B cell (primary cell): ENCODE measurements around the gene OR2M3. TPM values are rescaled to one million over a fixed set of nuclear protein-coding genes. Genes with fewer than 3 reads are reported as not detected.

Experiments used
- ATAC-seq: fragments of 200-7000 bp; cut with Tn5 transposase; one replicate; pipeline ENCODE4 v1.10.0; 2021; ENCODE audit warnings: low read depth, mild to moderate bottlenecking, moderate number of reproducible peaks, moderate library complexity
- CTCF ChIA-PET: fragments of 350-600 bp; sonication (Branson Sonifier 250); formaldehyde crosslinking; loops from one replicate; lab custom pipeline; 2021; ENCODE audit warnings: antibody characterized with exemption, inconsistent platforms; lab: Charles Lee
- POLR2A ChIA-PET: fragments of 350-600 bp; sonication (Branson Sonifier 250); formaldehyde crosslinking; loops from one replicate; lab custom pipeline; 2021; ENCODE audit warnings: antibody characterized with exemption; lab: Charles Lee
- DNase-seq: peaks from one replicate; pipeline ENCODE4 v3.0.0; 2013
- H2AFZ ChIP-seq: 2 replicates; pipeline ENCODE4 v1.6.1; 2012; ENCODE audit warnings: mild to moderate bottlenecking, low read depth, low read length; ENCODE audit not compliant: insufficient read depth, poor library complexity, severe bottlenecking
- H3K27ac ChIP-seq, 2 donors: 1 replicate in 1 of 2; 2 replicates in 1 of 2; pipeline ENCODE4 v1.5.1; 2012 to 2013; ENCODE audit warnings: low read length in 2 of 2, mild to moderate bottlenecking in 2 of 2, moderate library complexity in 1 of 2
- H3K27me3 ChIP-seq, 4 experiments: fragments of 200-600 bp in 1 of 4; sonication (generic) in 1 of 4; replicated peaks in 1 of 4; 1 replicate in 2 of 4; 2 replicates in 2 of 4; pipeline versions ENCODE4 v1.6.1 to v1.7.0; 2013 to 2016; ENCODE audit warnings: low read length in 3 of 4, mild to moderate bottlenecking in 2 of 4, mixed read lengths in 1 of 4, moderate library complexity in 1 of 4; ENCODE audit not compliant: insufficient read depth in 4 of 4, control insufficient read depth in 3 of 4; ENCODE audit errors: control extremely low read depth in 1 of 4
- H3K36me3 ChIP-seq, 2 experiments: replicated peaks in 1 of 2; 1 replicate in 1 of 2; 2 replicates in 1 of 2; pipeline versions ENCODE4 v1.6.1 to v1.7.1; 2013; ENCODE audit warnings: low read length in 1 of 2; ENCODE audit not compliant: insufficient read depth in 2 of 2, control insufficient read depth in 1 of 2; ENCODE audit errors: control extremely low read depth in 1 of 2, extremely low read depth in 1 of 2
- H3K4me1 ChIP-seq, 2 donors: fragments of 200-600 bp in 1 of 2; sonication (generic) in 1 of 2; 1 replicate in 1 of 2; 2 replicates in 1 of 2; pipeline versions ENCODE4 v1.5.1 to v1.6.1; 2013 to 2017; ENCODE audit warnings: low read length in 2 of 2; ENCODE audit not compliant: control insufficient read depth in 2 of 2, insufficient read depth in 2 of 2
- H3K4me2 ChIP-seq: replicated peaks from 2 replicates; pipeline ENCODE3; 2012; ENCODE audit warnings: mild to moderate bottlenecking, low read depth, low read length; ENCODE audit not compliant: poor library complexity, severe bottlenecking
- H3K4me3 ChIP-seq, 5 experiments: fragments of 200-600 bp in 1 of 5; sonication (generic) in 1 of 5; 1 replicate in 3 of 5; 2 replicates in 2 of 5; pipeline versions ENCODE4 v1.5.1 to v1.7.0; 2011 to 2016; ENCODE audit warnings: low read length in 4 of 5, mild to moderate bottlenecking in 4 of 5, low read depth in 2 of 5, control low read depth in 1 of 5, moderate library complexity in 1 of 5; ENCODE audit not compliant: insufficient read depth in 1 of 5; ENCODE audit errors: control extremely low read depth in 1 of 5, extremely low read depth in 1 of 5
- H3K79me2 ChIP-seq: fragments of 200-600 bp; sonication (generic); one replicate; pipeline ENCODE4 v1.6.0; 2016; ENCODE audit warnings: low read length; ENCODE audit not compliant: control insufficient read depth, insufficient read depth
- H3K9ac ChIP-seq: fragments of 200-600 bp; sonication (generic); 2 replicates; pipeline ENCODE4 v1.6.1; 2017; ENCODE audit warnings: mild to moderate bottlenecking, low read length, moderate library complexity
- H3K9me3 ChIP-seq, 3 donors: one replicate each; pipeline versions ENCODE4 v1.6.1 to v1.7.1; 2013; ENCODE audit warnings: low read length in 2 of 3; ENCODE audit not compliant: control insufficient read depth in 2 of 3, insufficient read depth in 1 of 3; ENCODE audit errors: control extremely low read depth in 1 of 3
- H4K20me1 ChIP-seq: 2 replicates; pipeline ENCODE4 v1.6.0; 2012; ENCODE audit warnings: mild to moderate bottlenecking, low read length; ENCODE audit not compliant: insufficient read depth, control insufficient read depth, poor library complexity, severe bottlenecking
- H3K27ac Mint-ChIP-seq: one replicate; pipeline ENCODE4 v1.8.0; 2021; ENCODE audit warnings: mixed read lengths
- H3K27me3 Mint-ChIP-seq: one replicate; pipeline ENCODE4 v1.8.0; 2021; ENCODE audit warnings: mixed read lengths
- H3K4me1 Mint-ChIP-seq: one replicate; pipeline ENCODE4 v1.8.0; 2021; ENCODE audit warnings: mixed read lengths
- H3K4me3 Mint-ChIP-seq: one replicate; pipeline ENCODE4 v1.8.0; 2021; ENCODE audit warnings: mixed read lengths
- H3K9me3 Mint-ChIP-seq: one replicate; pipeline ENCODE4 v1.8.0; 2022; ENCODE audit warnings: mixed read lengths; ENCODE audit not compliant: insufficient read depth
- CTCF ChIP-seq: fragments of 200-600 bp; IDR thresholded peaks from one replicate; pipeline ENCODE4 v1.8.0; 2022; ENCODE audit warnings: antibody characterized with exemption, mild to moderate bottlenecking
- EZH2 ChIP-seq: IDR thresholded peaks from 2 replicates; pipeline ENCODE4 v1.6.1; 2012; ENCODE audit warnings: borderline replicate concordance, low read depth, mild to moderate bottlenecking, moderate library complexity, low read length; ENCODE audit not compliant: insufficient read depth, poor library complexity, severe bottlenecking
- WGBS: methylation state at CpG from one replicate; pipeline ENCODE4 v1.1.5; 2013; ENCODE audit warnings: missing lambda C conversion rate; ENCODE audit not compliant: insufficient coverage; 5-methylcytosine and 5-hydroxymethylcytosine counted together
- intact Hi-C: fragments of 100-400 bp; cut with micrococcal nuclease; formaldehyde crosslinking; loops from one replicate; pipeline ENCODE4 v1.10.0; 2022
- polyA plus RNA-seq: library from polyadenylated mRNA; depleted of rRNA; stranded (reverse); fragments of >200 nt; gene quantifications from 2 replicates; pipeline ENCODE4 v1.2.3, GENCODE V29; 2012
- total RNA-seq, 2 donors: library from RNA; stranded (reverse); fragments of 120-200 nt in 1 of 2; gene quantifications; 1 replicate in 1 of 2; 2 replicates in 1 of 2; pipeline versions ENCODE4 v1.2.3 to v1.2.4, GENCODE V29; 2013 to 2022

The OR2M3 gene
- total and polyA plus RNA-seq, 2 donors (not counting 1 experiment from before 2014, with no cell fraction given): not detected

- no peaks in the 10 kb centered on the region for H3K27me3 Mint-ChIP-seq
- peaks cover 0 to 8% of the 10 kb centered on the region in 2 donors for H3K4me1 ChIP-seq
Measured at GRCh38 chr1:248155927-248156326, 41.1 kb upstream of the OR2M3 start.

DNA sequence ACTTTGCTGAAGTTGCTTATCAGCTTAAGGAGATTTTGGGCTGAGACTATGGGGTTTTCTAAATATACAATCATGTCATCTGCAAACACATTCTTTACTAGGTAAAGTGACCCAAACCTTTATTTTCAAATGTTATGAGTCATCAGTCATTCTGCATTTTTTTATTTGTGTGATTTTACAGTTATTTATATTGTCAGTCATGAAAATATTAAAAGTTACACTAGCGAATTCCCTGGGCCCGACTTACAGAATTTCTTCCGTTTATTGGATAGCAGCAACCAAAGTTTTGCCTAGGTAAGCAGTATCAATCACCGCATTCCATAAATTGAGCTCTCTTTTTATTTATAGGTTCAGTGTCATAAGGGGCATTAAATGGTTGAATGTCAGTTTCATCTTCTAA lies 38.3 kb upstream of the OR2M3 start:
- intact Hi-C loops: no loop called here
- no peaks in the 10 kb centered on the region for H3K9me3 Mint-ChIP-seq
- no peak for TF ChIP-seq CTCF
- no peak for TF ChIP-seq EZH2
- H3K4me3 Mint-ChIP-seq: no peak overlapping the region
- Histone ChIP-seq H3K4me1 (no peaks in the 10 kb centered on the region), H3K27ac (no peak overlapping the region), H3K27me3 (no peaks in the 10 kb centered on the region), H3K36me3 (no peaks in the 10 kb centered on the region), H3K4me3 (no peak overlapping the region), H2AFZ (no peak overlapping the region), H3K9me3 (no peaks in the 10 kb centered on the region), H4K20me1 (no peaks in the 10 kb centered on the region), H3K4me2 (no peak overlapping the region), H3K9ac (no peak overlapping the region), H3K79me2 (no peaks in the 10 kb centered on the region)
- ATAC-seq (no peak), DNase-seq (no peak)
- H3K27me3 Mint-ChIP-seq: no peaks in the 10 kb centered on the region
- CTCF ChIA-PET: no interaction called here
- H3K4me1 Mint-ChIP-seq: no peaks in the 10 kb centered on the region
- no CpG with 5 or more reads among the region's 4 CpGs for WGBS
- H3K27ac Mint-ChIP-seq: no peak overlapping the region
- POLR2A ChIA-PET: no interaction called here

More at GRCh38 chr1:248155927-248156326, 41.1 kb upstream of the OR2M3 start:
- ChIA-PET POLR2A (no interaction called here), CTCF (no interaction called here)
- intact Hi-C loops: no loop called here
- Histone ChIP-seq H3K9me3 (no peaks in the 10 kb centered on the region), H2AFZ (no peak overlapping the region), H3K36me3 (no peaks in the 10 kb centered on the region), H3K27me3 (no peaks in the 10 kb centered on the region), H4K20me1 (no peaks in the 10 kb centered on the region), H3K79me2 (no peaks in the 10 kb centered on the region), H3K9ac (no peak overlapping the region), H3K4me3 (no peak overlapping the region), H3K4me2 (no peak overlapping the region), H3K27ac (no peak overlapping the region)
- no peaks in the 10 kb centered on the region for H3K9me3 Mint-ChIP-seq
- WGBS: no CpG with 5 or more reads among the region's 1 CpG
- no peaks in the 10 kb centered on the region for H3K4me1 Mint-ChIP-seq
- peak; percentile 8 for DNase-seq
- no peak for ATAC-seq
- H3K27ac Mint-ChIP-seq: no peak overlapping the region
- no peak for TF ChIP-seq CTCF
- no peak for TF ChIP-seq EZH2
- no peak overlapping the region for H3K4me3 Mint-ChIP-seq
